Activated CD4-positive, alpha-beta T cell treated with anti-CD3 and anti-CD28 coated beads, Interleukin-2, amount 10 ng/mL, durations not matched to agents 7 days and 5 days (primary cell): Measurements from ENCODE around the gene PRSS36. TPM values are rescaled to one million over a fixed set of nuclear protein-coding genes. Genes with fewer than 3 reads are reported as not detected.
A peak's percentile ranks its signal among the peaks of the same experiment; 100 is the strongest.

Experiments used
- CTCF ChIA-PET: fragments of 350-600 bp; sonication (Branson Sonifier 250); formaldehyde crosslinking; loops from one replicate; lab custom pipeline; 2021; ENCODE audit warnings: antibody characterized with exemption; lab: Charles Lee
- POLR2A ChIA-PET: fragments of 350-600 bp; sonication (Branson Sonifier 250); formaldehyde crosslinking; loops from one replicate; lab custom pipeline; 2021; ENCODE audit warnings: antibody characterized with exemption; lab: Charles Lee
- DNase-seq: peaks from one replicate; pipeline ENCODE4 v3.0.0-alpha.2; 2020
- H3K27ac Mint-ChIP-seq: one replicate; pipeline ENCODE4 v1.8.0; 2021; ENCODE audit warnings: mild to moderate bottlenecking, moderate library complexity, mixed read lengths
- H3K27me3 Mint-ChIP-seq: one replicate; pipeline ENCODE4 v1.8.0; 2021; ENCODE audit warnings: mixed read lengths
- H3K36me3 Mint-ChIP-seq: one replicate; pipeline ENCODE4 v1.8.0; 2021; ENCODE audit warnings: low read depth, mixed read lengths
- H3K4me1 Mint-ChIP-seq: one replicate; pipeline ENCODE4 v1.8.0; 2021; ENCODE audit warnings: mixed read lengths
- H3K4me3 Mint-ChIP-seq: one replicate; pipeline ENCODE4 v1.8.0; 2021; ENCODE audit warnings: mild to moderate bottlenecking, moderate library complexity, mixed read lengths
- H3K9me3 Mint-ChIP-seq: one replicate; pipeline ENCODE4 v1.8.0; 2021; ENCODE audit warnings: mixed read lengths
- total RNA-seq, 2 experiments: library from RNA; stranded (reverse); gene quantifications; one replicate each; pipeline ENCODE4 v1.2.3, GENCODE V29; 2021

PRSS36 gene
- total RNA-seq, 2 experiments from 2014 or later = 0.89 to 1.7 TPM

DNA sequence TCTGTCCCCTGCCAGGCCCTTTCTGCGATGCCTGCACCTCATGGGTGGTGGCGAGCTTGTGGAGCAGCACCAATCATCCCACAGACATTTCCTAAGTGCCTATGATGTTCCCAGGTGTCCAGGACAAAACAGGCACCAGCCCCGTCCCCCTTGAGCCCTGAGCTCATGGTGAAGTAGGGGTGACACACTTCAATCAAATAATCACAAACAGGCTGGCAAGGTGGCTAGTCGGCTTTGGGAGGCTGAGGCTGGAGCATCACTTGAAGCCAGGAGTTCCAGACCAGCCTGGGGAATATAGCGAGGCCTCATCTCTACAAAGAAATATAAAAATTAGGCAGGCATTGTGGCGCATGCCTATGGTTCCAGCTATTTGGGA lies 13.6 kb downstream of the PRSS36 start:
- ChIA-PET POLR2A (interaction anchor here (0.7 kb wide), 1 partner anchor 9 kb away, joined by 3 read pairs; no protein-coding TSS in a partner anchor), CTCF (interaction anchor here (1.2 to 1.5 kb wide), 3 partner anchors 9 to 732 kb away, joined by 3 to 5 read pairs (median 3); partner anchors contain the start of gene KAT8)
- H3K9me3 Mint-ChIP-seq = no peaks in the 10 kb centered on the region
- H3K4me3 Mint-ChIP-seq = no peak overlapping the region
- H3K36me3 Mint-ChIP-seq = no peaks in the 10 kb centered on the region
- no peak for DNase-seq
- H3K27me3 Mint-ChIP-seq = no peaks in the 10 kb centered on the region
- H3K27ac Mint-ChIP-seq = no peak overlapping the region
- H3K4me1 Mint-ChIP-seq = peaks cover under 1% of the 10 kb centered on the region

DNA sequence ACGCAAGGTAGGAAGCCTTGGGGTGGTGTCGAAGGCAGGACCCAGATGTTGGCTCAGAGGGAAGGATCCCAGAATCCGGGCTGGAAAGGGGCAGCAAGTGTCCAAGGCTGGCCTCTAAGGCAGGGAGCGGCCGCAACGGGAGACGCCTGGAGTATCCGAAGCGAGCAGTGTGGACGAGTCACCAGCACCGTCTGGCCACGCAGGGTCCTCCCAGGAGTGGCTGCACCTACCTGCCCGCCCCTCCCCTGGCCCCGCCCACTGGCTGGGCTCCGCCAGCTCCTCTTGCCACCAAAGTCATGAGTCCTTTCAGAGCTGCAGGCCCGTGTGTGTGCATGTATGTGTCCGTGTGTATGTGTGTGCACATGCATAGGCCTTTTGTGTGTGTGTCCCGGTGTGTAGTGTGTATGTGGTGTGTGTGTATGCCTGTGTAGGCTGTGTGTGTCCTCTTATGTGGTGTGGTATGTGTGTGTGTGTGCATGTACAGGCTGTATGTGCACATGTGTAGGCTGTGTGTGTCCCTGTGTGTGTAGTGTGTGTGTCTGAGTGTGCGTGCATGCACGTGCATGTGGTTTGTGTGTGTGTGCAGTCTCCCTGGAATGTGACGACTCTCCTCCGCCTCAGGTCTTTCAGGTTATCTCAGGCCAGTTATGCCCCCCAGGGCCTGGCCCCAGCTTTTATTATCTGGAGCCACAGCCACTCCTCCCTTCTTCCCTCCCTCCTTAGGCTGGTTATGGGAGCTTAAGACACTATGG lies 14.2 kb downstream of the PRSS36 start, which contains the start of gene PRSS8:
Gene PRSS8, minus strand, starts transcription at position 193 of the 752 bp plus-strand sequence. CDS start 229 bp downstream, outside the sequence.
- Mint-ChIP-seq H3K27ac (no peak within 1 kb of the TSS), H3K4me1 (no peaks in the 10 kb centered on the region), H3K36me3 (no peaks in the 10 kb centered on the region), H3K4me3 (no peak within 1 kb of the TSS), H3K27me3 (no peaks in the 10 kb centered on the region), H3K9me3 (no peaks in the 10 kb centered on the region)
- no peak for DNase-seq
- ChIA-PET POLR2A (no interaction called here), CTCF (interaction anchor here (1.2 to 1.5 kb wide), 2 partner anchors 8 to 733 kb away, joined by 3 read pairs; no protein-coding TSS in a partner anchor)

DNA sequence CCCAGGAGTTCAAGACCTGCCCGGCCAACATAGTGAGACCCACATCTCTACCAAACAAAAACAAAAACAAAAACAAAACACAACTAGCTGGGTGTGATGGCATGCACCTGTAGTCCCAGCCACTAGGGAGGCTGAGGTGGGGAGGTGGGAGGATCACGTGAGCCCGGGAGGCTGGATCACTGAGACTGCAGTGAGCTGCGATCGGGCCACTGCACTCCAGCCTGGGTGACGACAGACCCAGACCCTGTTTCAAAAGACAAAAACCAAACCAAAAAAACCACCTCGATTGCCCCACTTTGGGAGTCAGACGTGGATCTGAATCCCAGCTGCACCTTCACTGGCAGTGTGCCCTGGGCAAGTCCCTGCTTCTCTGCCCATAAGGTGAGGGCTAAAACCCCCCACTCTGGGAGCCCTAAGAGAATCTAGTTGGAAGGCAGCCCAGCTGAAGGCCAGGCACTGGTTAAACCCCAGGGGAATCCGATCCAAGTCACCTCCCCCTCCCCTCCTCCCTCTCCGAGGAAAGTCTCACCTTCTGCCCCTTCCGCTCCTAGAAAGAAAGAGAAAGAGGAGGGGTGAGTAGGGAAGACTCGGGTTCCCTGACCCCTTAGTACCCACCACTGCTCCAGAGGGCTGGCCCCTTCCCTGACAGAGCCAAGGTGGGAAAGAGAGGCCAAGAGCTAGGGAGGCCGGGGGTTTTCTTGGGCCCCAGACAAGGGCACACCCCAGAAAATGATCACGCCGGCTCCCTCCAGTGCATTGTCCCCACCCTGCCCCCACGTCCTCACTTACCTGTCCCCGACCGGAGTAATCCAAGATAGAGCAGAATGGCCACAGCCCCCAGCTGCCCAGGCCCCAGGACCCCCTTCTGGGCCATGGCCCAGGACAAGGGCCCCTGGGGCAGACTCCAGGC lies 15.0 kb downstream of the PRSS36 start:
- Mint-ChIP-seq H3K27me3 (no peaks in the 10 kb centered on the region), H3K4me1 (no peaks in the 10 kb centered on the region), H3K27ac (no peak overlapping the region), H3K4me3 (no peak overlapping the region), H3K9me3 (no peaks in the 10 kb centered on the region), H3K36me3 (peaks cover 3% of the 10 kb centered on the region)
- CTCF ChIA-PET = interaction anchor here (1.3 kb wide), 1 partner anchor 8 kb away, joined by 5 read pairs; no protein-coding TSS in a partner anchor
- DNase-seq = no peak
- POLR2A ChIA-PET = no interaction called here

DNA sequence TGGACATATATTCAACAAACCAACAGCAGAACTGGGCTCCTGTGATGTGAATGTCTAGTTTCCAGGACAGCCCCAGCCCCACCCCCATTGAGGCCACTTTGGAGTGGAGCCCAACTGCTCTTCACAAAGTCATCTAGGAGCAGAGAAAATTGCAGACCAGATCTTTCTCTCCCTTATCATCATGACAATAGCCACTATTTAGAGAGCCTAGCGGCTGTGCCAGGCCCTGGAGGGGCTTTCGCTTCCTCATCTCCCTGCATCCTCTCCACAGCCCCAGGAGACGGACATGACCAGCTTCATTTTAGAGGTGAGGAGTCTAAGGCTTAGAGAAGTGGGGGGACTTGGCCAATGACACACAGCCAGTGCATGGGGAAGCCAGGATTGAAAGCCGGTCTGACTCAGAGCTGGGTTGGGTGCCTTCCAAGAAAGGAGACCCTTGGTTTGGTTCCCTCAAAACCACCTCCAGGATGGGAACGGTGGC lies 15.7 kb downstream of the PRSS36 start:
- Mint-ChIP-seq H3K36me3 (peaks cover 3% of the 10 kb centered on the region), H3K27me3 (no peaks in the 10 kb centered on the region), H3K9me3 (no peaks in the 10 kb centered on the region), H3K27ac (no peak overlapping the region), H3K4me1 (no peaks in the 10 kb centered on the region), H3K4me3 (no peak overlapping the region)
- no peak for DNase-seq
- POLR2A ChIA-PET = no interaction called here
- CTCF ChIA-PET = interaction anchor here (1.3 kb wide), 1 partner anchor 9 kb away, joined by 5 read pairs; no protein-coding TSS in a partner anchor

DNA sequence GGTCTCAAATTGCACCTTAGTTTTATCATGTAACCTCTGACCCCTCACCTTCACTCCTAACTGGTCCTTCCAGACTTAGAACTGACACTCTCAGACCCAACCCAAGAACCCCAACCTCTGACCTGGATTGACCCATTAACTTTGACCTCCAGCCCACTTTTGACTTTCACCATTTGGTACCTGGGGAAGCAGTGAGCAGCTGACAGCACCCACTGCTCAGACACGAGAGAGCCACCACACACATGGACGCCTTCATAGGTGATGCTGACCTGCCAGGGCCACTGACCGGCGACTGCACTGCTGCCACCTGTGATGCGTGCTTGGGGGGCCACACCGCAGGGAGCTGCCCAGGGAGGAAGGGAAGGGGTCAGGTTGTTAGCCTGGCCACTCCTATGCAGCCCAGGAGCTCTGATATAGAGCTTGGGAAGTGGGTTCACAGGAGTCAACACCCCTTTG lies 16.8 kb downstream of the PRSS36 start:
- Mint-ChIP-seq H3K36me3 (peaks cover 3% of the 10 kb centered on the region), H3K4me3 (no peak overlapping the region), H3K4me1 (peaks cover 7% of the 10 kb centered on the region), H3K27me3 (no peaks in the 10 kb centered on the region), H3K9me3 (no peaks in the 10 kb centered on the region), H3K27ac (no peak overlapping the region)
- ChIA-PET POLR2A (no interaction called here), CTCF (interaction anchor here (8.2 kb wide), 1 partner anchor 10 kb away, joined by 47 read pairs; no protein-coding TSS in a partner anchor)
- no peak for DNase-seq

DNA sequence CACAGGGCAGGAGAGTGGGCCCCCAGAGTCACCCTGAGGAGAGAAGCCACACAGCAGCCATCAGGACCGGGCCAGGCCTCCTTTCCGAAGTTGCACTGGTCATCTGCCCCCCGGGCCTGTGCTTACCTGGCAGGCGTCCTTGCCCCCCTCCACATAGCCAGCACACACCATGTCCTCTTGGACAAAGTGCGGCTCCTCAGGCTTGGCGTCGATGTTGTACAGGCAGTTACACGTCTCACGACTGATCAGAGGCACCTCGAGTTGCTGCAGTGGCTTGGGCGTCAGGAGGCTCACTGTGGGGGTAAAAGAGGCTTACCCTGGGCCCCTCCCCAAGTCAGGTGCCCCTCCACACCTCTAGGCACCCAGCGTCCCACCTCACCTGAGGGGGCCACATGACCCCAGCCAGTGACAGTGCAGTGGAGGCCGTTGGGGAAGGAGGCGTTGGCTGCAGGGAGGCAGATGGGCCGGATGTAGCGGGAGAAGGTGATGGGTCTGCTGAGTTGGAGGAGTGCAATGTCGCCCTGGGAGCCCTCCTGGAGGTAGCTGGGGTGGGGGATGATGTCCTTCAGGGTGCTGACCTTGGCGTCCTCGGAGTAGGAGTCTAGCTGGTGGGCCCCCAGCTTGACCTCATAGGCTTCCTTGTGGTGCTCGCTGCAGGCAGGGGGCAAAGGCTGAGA lies 17.4 kb downstream of the PRSS36 start:
- Mint-ChIP-seq H3K4me3 (no peak overlapping the region), H3K4me1 (peaks cover 9% of the 10 kb centered on the region), H3K9me3 (no peaks in the 10 kb centered on the region), H3K36me3 (peaks cover 8% of the 10 kb centered on the region), H3K27me3 (no peaks in the 10 kb centered on the region), H3K27ac (no peak overlapping the region)
- no peak for DNase-seq
- CTCF ChIA-PET = interaction anchor here (1.1 to 8.2 kb wide), 2 partner anchors 11 to 13 kb away, joined by 3 to 47 read pairs; no protein-coding TSS in a partner anchor
- POLR2A ChIA-PET = no interaction called here

DNA sequence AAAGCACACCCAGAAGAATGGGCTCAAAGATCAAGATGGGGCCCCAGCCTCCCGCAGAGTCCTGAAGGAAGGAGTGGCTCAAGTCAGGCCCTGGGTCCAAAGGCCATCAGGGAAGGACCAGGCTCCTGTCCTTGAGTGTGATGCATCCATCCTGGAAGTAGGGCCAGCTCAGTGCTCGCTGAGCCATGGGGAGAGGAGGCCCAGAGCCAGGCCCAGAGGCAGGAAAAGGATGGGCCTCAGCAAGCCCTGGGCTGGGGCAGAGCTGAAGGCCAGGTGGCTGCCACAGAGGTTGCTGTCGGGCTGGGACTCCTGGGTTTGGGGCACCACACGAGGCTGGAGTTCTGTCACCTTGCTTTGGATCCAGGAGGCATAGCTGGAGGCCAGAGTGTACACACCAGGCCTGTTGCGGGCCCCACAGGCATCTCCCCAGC lies 18.0 kb downstream of the PRSS36 start:
- no peak for DNase-seq
- no peak overlapping the region for H3K27ac Mint-ChIP-seq
- no peak overlapping the region for H3K4me3 Mint-ChIP-seq
- no peaks in the 10 kb centered on the region for H3K27me3 Mint-ChIP-seq
- ChIA-PET CTCF (interaction anchor here (1.1 to 8.2 kb wide), 2 partner anchors 11 to 14 kb away, joined by 3 to 47 read pairs; no protein-coding TSS in a partner anchor), POLR2A (no interaction called here)
- H3K36me3 Mint-ChIP-seq = peaks cover 9% of the 10 kb centered on the region
- peaks cover 9% of the 10 kb centered on the region for H3K4me1 Mint-ChIP-seq
- no peaks in the 10 kb centered on the region for H3K9me3 Mint-ChIP-seq

DNA sequence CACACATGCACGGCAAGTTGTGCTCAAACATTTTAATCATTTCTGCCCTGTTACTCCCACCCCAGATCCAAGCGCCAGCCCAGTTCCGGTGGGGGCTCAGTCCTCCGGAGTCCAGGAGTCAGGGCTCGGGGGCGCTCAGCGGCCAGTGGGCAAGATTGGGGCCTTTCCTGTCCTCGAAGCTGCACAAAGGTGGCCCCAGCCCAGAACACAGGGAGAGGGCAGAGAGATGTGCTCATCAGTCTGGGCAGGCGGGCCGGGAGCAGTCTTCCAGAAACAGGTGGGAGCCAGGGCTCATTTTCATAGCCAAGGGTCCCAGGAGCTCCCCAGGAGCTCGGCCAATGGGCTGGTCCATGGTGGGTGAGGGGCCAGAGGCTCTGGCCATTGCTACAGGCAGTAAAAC lies 18.4 kb downstream of the PRSS36 start:
- ChIA-PET CTCF (interaction anchor here (1.1 to 8.2 kb wide), 2 partner anchors 12 to 14 kb away, joined by 3 to 47 read pairs; no protein-coding TSS in a partner anchor), POLR2A (no interaction called here)
- Mint-ChIP-seq H3K27ac (no peak overlapping the region), H3K4me3 (no peak overlapping the region), H3K27me3 (no peaks in the 10 kb centered on the region), H3K4me1 (peaks cover 9% of the 10 kb centered on the region), H3K36me3 (peaks cover 9% of the 10 kb centered on the region), H3K9me3 (no peaks in the 10 kb centered on the region)
- no peak for DNase-seq

DNA sequence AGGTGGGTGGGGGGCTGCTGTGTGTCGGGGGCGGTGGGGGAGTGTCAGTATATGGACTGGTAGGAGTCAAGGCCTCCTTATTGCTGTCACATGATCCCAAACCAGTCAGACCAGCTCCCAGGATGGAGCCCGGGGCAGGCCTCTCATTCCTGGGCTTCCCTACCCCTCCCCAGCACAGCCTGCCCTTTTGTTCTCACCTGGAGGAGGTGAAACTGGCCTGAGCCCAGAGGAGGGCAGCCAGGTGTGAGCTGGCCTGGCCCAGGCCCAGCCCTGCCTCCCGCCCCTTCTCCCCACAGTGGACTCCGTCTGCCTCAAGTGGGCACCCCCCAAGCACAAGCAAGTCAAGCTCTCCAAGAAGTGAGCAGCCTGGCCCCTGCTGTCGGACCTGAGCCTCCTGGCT lies 19.0 kb downstream of the PRSS36 start:
- ChIA-PET POLR2A (no interaction called here), CTCF (interaction anchor here (1.1 to 8.2 kb wide), 2 partner anchors 12 to 14 kb away, joined by 3 to 47 read pairs; no protein-coding TSS in a partner anchor)
- Mint-ChIP-seq H3K4me1 (peaks cover 9% of the 10 kb centered on the region), H3K9me3 (no peaks in the 10 kb centered on the region), H3K36me3 (peaks cover 12% of the 10 kb centered on the region), H3K4me3 (no peak overlapping the region), H3K27ac (no peak overlapping the region), H3K27me3 (no peaks in the 10 kb centered on the region)
- no peak for DNase-seq

DNA sequence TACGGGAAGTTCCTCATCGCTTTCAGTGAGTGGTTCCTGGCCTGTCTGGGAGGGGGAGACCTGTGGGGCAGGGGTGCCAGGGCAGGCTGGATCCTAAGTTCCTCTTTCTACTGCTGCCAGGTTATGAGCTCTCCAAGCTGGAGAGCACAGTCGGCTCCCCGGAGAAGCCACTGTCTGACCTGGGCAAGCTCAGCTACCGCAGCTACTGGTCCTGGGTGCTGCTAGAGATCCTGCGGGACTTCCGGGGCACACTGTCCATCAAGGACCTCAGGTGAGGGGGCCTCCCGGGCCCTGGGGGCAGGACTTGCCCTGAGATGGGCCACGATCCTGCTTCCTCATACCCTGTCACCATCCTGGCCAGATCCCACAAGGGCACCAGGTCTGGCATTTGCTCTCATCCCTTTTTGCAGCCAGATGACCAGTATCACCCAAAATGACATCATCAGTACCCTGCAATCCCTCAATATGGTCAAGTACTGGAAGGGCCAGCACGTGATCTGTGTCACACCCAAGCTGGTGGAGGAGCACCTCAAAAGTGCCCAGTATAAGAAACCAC lies 19.5 kb downstream of the PRSS36 start:
- DNase-seq = no peak
- peaks cover 12% of the 10 kb centered on the region for H3K36me3 Mint-ChIP-seq
- ChIA-PET CTCF (interaction anchor here (1.3 to 8.2 kb wide), 2 partner anchors 10 to 13 kb away, joined by 3 to 47 read pairs; no protein-coding TSS in a partner anchor), POLR2A (no interaction called here)
- H3K9me3 Mint-ChIP-seq = no peaks in the 10 kb centered on the region
- H3K27ac Mint-ChIP-seq = no peak overlapping the region
- H3K4me1 Mint-ChIP-seq = peaks cover 9% of the 10 kb centered on the region
- H3K4me3 Mint-ChIP-seq = no peak overlapping the region
- H3K27me3 Mint-ChIP-seq = no peaks in the 10 kb centered on the region

DNA sequence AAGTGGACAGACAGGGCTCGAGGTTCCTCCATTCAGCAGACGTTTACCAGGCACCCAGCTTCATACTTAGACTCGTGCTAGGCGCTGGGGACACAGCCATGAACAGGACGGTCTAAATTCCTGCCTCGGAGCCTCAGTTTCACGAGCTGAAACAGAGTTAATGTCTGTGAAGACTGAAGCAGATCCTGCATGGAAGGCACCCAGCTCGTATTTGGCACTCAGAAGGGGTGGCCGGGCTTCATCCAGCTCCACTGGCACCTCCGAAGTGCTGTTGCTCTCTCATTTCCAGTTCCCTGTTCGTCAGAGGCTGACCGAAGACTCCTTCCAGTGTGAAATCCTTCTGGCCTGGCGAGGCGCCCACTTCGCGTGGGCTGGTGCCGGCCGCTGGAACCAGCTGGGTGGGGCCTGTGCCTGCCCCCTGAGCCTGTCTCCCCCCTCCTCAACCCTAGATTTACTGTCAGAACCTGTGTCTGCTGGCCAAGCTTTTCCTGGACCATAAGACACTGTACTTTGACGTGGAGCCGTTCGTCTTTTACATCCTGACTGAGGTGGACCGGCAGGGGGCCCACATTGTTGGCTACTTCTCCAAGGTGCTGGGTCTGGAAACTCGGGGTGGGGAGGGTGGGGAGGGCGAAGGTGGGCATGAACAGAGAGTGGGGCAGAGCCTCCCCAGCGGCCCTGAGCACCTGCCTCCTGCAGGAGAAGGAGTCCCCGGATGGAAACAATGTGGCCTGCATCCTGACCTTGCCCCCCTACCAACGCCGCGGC lies 20.1 kb downstream of the PRSS36 start:
- CTCF ChIA-PET = interaction anchor here (1.0 to 8.2 kb wide), 4 partner anchors 11 to 30 kb away, joined by 3 to 47 read pairs (median 4); no protein-coding TSS in a partner anchor
- Mint-ChIP-seq H3K27me3 (no peaks in the 10 kb centered on the region), H3K4me1 (peaks cover 9% of the 10 kb centered on the region), H3K27ac (peak overlapping the region; percentile 31), H3K4me3 (no peak overlapping the region), H3K36me3 (peaks cover 12% of the 10 kb centered on the region), H3K9me3 (no peaks in the 10 kb centered on the region)
- POLR2A ChIA-PET = no interaction called here
- no peak for DNase-seq
